ENCODE results near the gene THOC5. TPM values are rescaled to one million over a fixed set of nuclear protein-coding genes. Genes with fewer than 3 reads are reported as not detected.

The THOC5 gene
- total and polyA plus RNA-seq, 2 donors from 2014 or later: 23.1 to 37.9 TPM

- no peak for DNase-seq
- TF ChIP-seq CTCF (IDR thresholded peaks at IDR 0.05; ENCODE audit: borderline replicate concordance, extremely low read depth, insufficient read depth): no peak
- Histone ChIP-seq H3K9me3 (ENCODE audit: control insufficient read depth in 2 of 3, insufficient read depth in 1 of 3, low read length in 3 of 3) (no peaks in the 10 kb centered on the region), H3K4me3 (ENCODE audit: low read length in 3 of 3) (no peak overlapping the region), H3K27ac (ENCODE audit: low read depth in 2 of 2, low read length in 2 of 2) (no peak overlapping the region), H3K27me3 (ENCODE audit: control insufficient read depth, insufficient read depth, low read length) (no peaks in the 10 kb centered on the region), H3K9ac (ENCODE audit: low read length in 3 of 3) (no peak overlapping the region), H3K4me1 (ENCODE audit: control insufficient read depth in 2 of 3, insufficient read depth in 2 of 3, low read depth in 1 of 3, low read length in 3 of 3) (no peaks in the 10 kb centered on the region), H3K36me3 (ENCODE audit: control insufficient read depth in 2 of 3, insufficient read depth in 3 of 3, low read length in 3 of 3) (peaks cover 0 to 43% (median 25%) of the 10 kb centered on the region in 3 donors)
- intact Hi-C loops (cut with DNase I): no loop called here
- FAIRE-seq: no peak
These were observed 44.3 kb downstream of the THOC5 start for GRCh38 chr22:29509298-29509697.

GRCh38 chr22:29503811-29504372 is 49.7 kb downstream of the THOC5 start:
- intact Hi-C loops (cut with DNase I): no loop called here
- DNase-seq (peak in 2 of 5 donors; percentile 23 to 56), FAIRE-seq (no peak)
- no peak overlapping the region for H3K4me3 ChIP-seq (ENCODE audit: low read length in 3 of 3)
- H3K4me1 ChIP-seq (ENCODE audit: control insufficient read depth in 2 of 3, insufficient read depth in 2 of 3, low read depth in 1 of 3, low read length in 3 of 3): no peaks in the 10 kb centered on the region
- no peak overlapping the region for H3K9ac ChIP-seq (ENCODE audit: low read length in 3 of 3)
- TF ChIP-seq CTCF (IDR thresholded peaks at IDR 0.05; ENCODE audit: borderline replicate concordance, extremely low read depth, insufficient read depth): no peak
- H3K27me3 ChIP-seq (ENCODE audit: control insufficient read depth, insufficient read depth, low read length): no peaks in the 10 kb centered on the region
- no peaks in the 10 kb centered on the region for H3K9me3 ChIP-seq (ENCODE audit: control insufficient read depth in 2 of 3, insufficient read depth in 1 of 3, low read length in 3 of 3)
- H3K36me3 ChIP-seq (ENCODE audit: control insufficient read depth in 2 of 3, insufficient read depth in 3 of 3, low read length in 3 of 3): peaks cover 0 to 20% (median 3%) of the 10 kb centered on the region in 3 donors
- H3K27ac ChIP-seq (ENCODE audit: low read depth in 2 of 2, low read length in 2 of 2): no peak overlapping the region

GRCh38 chr22:29499852-29500251 is 53.7 kb downstream of the THOC5 start:
- FAIRE-seq (no peak), DNase-seq (no peak)
- no peaks in the 10 kb centered on the region for H3K36me3 ChIP-seq (ENCODE audit: control insufficient read depth in 2 of 3, insufficient read depth in 3 of 3, low read length in 3 of 3)
- no peak overlapping the region for H3K9ac ChIP-seq (ENCODE audit: low read length in 3 of 3)
- peaks cover 0 to 2% (median 0%) of the 10 kb centered on the region in 3 donors for H3K9me3 ChIP-seq (ENCODE audit: control insufficient read depth in 2 of 3, insufficient read depth in 1 of 3, low read length in 3 of 3)
- intact Hi-C loops (cut with DNase I): no loop called here
- H3K27me3 ChIP-seq (ENCODE audit: control insufficient read depth, insufficient read depth, low read length): no peaks in the 10 kb centered on the region
- no peak for TF ChIP-seq CTCF (IDR thresholded peaks at IDR 0.05; ENCODE audit: borderline replicate concordance, extremely low read depth, insufficient read depth)
- no peak overlapping the region for H3K4me3 ChIP-seq (ENCODE audit: low read length in 3 of 3)
- H3K27ac ChIP-seq (ENCODE audit: low read depth in 2 of 2, low read length in 2 of 2): no peak overlapping the region
- no peaks in the 10 kb centered on the region for H3K4me1 ChIP-seq (ENCODE audit: control insufficient read depth in 2 of 3, insufficient read depth in 2 of 3, low read depth in 1 of 3, low read length in 3 of 3)

- intact Hi-C loops (cut with DNase I): no loop called here
- Histone ChIP-seq H3K4me3 (ENCODE audit: low read length in 3 of 3) (no peak overlapping the region), H3K36me3 (ENCODE audit: control insufficient read depth in 2 of 3, insufficient read depth in 3 of 3, low read length in 3 of 3) (no peaks in the 10 kb centered on the region), H3K9me3 (ENCODE audit: control insufficient read depth in 2 of 3, insufficient read depth in 1 of 3, low read length in 3 of 3) (peaks cover 0 to 7% (median 3%) of the 10 kb centered on the region in 3 donors), H3K27me3 (ENCODE audit: control insufficient read depth, insufficient read depth, low read length) (no peaks in the 10 kb centered on the region), H3K9ac (ENCODE audit: low read length in 3 of 3) (no peak overlapping the region), H3K4me1 (ENCODE audit: control insufficient read depth in 2 of 3, insufficient read depth in 2 of 3, low read depth in 1 of 3, low read length in 3 of 3) (no peaks in the 10 kb centered on the region), H3K27ac (ENCODE audit: low read depth in 2 of 2, low read length in 2 of 2) (no peak overlapping the region)
- DNase-seq (no peak), FAIRE-seq (no peak)
- no peak for TF ChIP-seq CTCF (IDR thresholded peaks at IDR 0.05; ENCODE audit: borderline replicate concordance, extremely low read depth, insufficient read depth)
These were observed 59.9 kb downstream of the THOC5 start for GRCh38 chr22:29493636-29494035.

All from kidney (tissue), 14 donors.